ENCODE data around the gene CDC42EP2. TPM values are rescaled to one million over a fixed set of nuclear protein-coding genes. Genes with fewer than 3 reads are reported as not detected.

The CDC42EP2 gene
- total and polyA plus RNA-seq, 2 of the 13 experiments (the other 11 are each of a cell fraction or from before 2014, with no cell fraction given), result 2.3 to 7.1 TPM

DNA sequence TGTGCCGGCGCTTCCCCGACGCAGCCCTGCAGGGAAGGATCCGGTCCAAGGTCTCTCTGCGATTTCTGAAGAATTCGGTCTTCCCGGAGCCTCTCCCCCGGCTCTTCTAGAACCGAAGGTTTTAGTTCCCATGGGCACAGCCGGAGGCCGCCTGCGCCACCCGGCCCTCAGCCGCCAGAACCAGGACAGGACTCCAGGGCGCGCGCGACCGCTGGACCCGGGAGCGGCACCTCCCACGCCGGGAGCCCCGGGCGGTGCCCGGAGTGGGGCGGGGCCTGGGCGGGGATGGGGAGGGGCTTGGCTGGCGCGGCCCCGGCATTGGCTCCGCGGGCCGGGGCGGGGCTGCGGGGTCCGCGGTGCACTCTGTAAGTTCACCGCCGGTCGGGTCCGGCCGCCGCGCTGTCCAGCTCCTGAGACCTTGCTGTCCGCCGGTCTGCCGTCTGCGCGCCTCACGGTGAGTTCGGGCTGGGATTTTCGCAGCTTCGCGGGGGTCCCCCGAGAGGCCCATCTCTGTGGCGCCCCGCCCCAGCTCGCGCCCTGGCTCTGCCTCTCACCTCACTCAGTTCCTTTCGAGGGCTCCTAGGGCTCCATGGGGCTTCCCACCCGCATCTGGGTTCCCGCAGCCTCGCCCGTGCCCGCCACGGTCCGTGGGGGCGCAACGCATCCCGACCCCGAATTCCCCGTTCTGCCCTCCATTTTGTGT is at the start of gene CDC42EP2 (continued):
- TF ChIP-seq, protein P1, sequence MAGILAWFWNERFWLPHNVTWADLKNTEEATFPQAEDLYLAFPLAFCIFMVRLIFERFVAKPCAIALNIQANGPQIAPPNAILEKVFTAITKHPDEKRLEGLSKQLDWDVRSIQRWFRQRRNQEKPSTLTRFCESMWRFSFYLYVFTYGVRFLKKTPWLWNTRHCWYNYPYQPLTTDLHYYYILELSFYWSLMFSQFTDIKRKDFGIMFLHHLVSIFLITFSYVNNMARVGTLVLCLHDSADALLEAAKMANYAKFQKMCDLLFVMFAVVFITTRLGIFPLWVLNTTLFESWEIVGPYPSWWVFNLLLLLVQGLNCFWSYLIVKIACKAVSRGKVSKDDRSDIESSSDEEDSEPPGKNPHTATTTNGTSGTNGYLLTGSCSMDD (CRISPR knock-in tag; IDR thresholded peaks at IDR 0.05), result no peak
- TF ChIP-seq GLI4 (CRISPR knock-in tag; IDR thresholded peaks at IDR 0.05; ENCODE audit: borderline replicate concordance), result no peak
- TF ChIP-seq, protein P2, sequence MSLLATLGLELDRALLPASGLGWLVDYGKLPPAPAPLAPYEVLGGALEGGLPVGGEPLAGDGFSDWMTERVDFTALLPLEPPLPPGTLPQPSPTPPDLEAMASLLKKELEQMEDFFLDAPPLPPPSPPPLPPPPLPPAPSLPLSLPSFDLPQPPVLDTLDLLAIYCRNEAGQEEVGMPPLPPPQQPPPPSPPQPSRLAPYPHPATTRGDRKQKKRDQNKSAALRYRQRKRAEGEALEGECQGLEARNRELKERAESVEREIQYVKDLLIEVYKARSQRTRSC (CRISPR knock-in tag; IDR thresholded peaks at IDR 0.05; ENCODE audit: low read depth), result no peak
- TF ChIP-seq, protein P3, sequence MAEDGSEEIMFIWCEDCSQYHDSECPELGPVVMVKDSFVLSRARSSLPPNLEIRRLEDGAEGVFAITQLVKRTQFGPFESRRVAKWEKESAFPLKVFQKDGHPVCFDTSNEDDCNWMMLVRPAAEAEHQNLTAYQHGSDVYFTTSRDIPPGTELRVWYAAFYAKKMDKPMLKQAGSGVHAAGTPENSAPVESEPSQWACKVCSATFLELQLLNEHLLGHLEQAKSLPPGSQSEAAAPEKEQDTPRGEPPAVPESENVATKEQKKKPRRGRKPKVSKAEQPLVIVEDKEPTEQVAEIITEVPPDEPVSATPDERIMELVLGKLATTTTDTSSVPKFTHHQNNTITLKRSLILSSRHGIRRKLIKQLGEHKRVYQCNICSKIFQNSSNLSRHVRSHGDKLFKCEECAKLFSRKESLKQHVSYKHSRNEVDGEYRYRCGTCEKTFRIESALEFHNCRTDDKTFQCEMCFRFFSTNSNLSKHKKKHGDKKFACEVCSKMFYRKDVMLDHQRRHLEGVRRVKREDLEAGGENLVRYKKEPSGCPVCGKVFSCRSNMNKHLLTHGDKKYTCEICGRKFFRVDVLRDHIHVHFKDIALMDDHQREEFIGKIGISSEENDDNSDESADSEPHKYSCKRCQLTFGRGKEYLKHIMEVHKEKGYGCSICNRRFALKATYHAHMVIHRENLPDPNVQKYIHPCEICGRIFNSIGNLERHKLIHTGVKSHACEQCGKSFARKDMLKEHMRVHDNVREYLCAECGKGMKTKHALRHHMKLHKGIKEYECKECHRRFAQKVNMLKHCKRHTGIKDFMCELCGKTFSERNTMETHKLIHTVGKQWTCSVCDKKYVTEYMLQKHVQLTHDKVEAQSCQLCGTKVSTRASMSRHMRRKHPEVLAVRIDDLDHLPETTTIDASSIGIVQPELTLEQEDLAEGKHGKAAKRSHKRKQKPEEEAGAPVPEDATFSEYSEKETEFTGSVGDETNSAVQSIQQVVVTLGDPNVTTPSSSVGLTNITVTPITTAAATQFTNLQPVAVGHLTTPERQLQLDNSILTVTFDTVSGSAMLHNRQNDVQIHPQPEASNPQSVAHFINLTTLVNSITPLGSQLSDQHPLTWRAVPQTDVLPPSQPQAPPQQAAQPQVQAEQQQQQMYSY (CRISPR knock-in tag; IDR thresholded peaks at IDR 0.05), result no peak
- no peak for TF ChIP-seq RELA (CRISPR knock-in tag; IDR thresholded peaks at IDR 0.05)
- TF ChIP-seq SAP130 (CRISPR knock-in tag; IDR thresholded peaks at IDR 0.05; ENCODE audit: low read depth), result peak; percentile 75
- no peak for TF ChIP-seq ARNTL (CRISPR knock-in tag; IDR thresholded peaks at IDR 0.05)
- TF ChIP-seq RFXAP (CRISPR knock-in tag; IDR thresholded peaks at IDR 0.05; ENCODE audit: borderline replicate concordance), result no peak
- no peak for TF ChIP-seq RARG (CRISPR knock-in tag; IDR thresholded peaks at IDR 0.05; ENCODE audit: low read depth)
- TF ChIP-seq TOPORS (CRISPR knock-in tag; IDR thresholded peaks at IDR 0.05), result 0 out of 2 replicates have a peak, but pooled peaks have one; percentile 46
- no peak for TF ChIP-seq ZNF383 (CRISPR knock-in tag; IDR thresholded peaks at IDR 0.05; ENCODE audit: borderline replicate concordance)
- no peak for TF ChIP-seq ZFP37 (CRISPR knock-in tag; IDR thresholded peaks at IDR 0.05; ENCODE audit: borderline replicate concordance)
- TF ChIP-seq SCMH1 (CRISPR knock-in tag; IDR thresholded peaks at IDR 0.05; ENCODE audit: borderline replicate concordance), result no peak
- TF ChIP-seq MBD4 (IDR thresholded peaks at IDR 0.05; ENCODE audit: borderline replicate concordance, low read length), result no peak
- TF ChIP-seq YEATS2 (CRISPR knock-in tag; IDR thresholded peaks at IDR 0.05; ENCODE audit: borderline replicate concordance), result no peak
- TF ChIP-seq ZNF263 (CRISPR knock-in tag; IDR thresholded peaks at IDR 0.05), result no peak
- no peak; the same call in 1 of the 2 replicates for TF ChIP-seq ZNF430 (CRISPR knock-in tag; IDR thresholded peaks at IDR 0.05)
- no peak for TF ChIP-seq MAFG (CRISPR knock-in tag; IDR thresholded peaks at IDR 0.05)
- peak; percentile 84 for TF ChIP-seq ARNT2 (CRISPR knock-in tag; IDR thresholded peaks at IDR 0.05; ENCODE audit: low read depth)
- TF ChIP-seq, protein P4, sequence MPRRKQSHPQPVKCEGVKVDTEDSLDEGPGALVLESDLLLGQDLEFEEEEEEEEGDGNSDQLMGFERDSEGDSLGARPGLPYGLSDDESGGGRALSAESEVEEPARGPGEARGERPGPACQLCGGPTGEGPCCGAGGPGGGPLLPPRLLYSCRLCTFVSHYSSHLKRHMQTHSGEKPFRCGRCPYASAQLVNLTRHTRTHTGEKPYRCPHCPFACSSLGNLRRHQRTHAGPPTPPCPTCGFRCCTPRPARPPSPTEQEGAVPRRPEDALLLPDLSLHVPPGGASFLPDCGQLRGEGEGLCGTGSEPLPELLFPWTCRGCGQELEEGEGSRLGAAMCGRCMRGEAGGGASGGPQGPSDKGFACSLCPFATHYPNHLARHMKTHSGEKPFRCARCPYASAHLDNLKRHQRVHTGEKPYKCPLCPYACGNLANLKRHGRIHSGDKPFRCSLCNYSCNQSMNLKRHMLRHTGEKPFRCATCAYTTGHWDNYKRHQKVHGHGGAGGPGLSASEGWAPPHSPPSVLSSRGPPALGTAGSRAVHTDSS (CRISPR knock-in tag; conservative IDR thresholded peaks at IDR 0.05), result no peak
- peak; percentile 88 for TF ChIP-seq POLR2AphosphoS5 (IDR thresholded peaks at IDR 0.05; ENCODE audit: low read depth, low read length)
- TF ChIP-seq EED (CRISPR knock-in tag; IDR thresholded peaks at IDR 0.05), result no peak; the same call in 1 of the 2 replicates
- no peak for TF ChIP-seq PAF1 (CRISPR knock-in tag; IDR thresholded peaks at IDR 0.05)
